Measurements from ENCODE around the gene EHBP1L1. TPM values are rescaled to one million over a fixed set of nuclear protein-coding genes. Genes with fewer than 3 reads are reported as not detected.
A peak's percentile ranks its signal among the peaks of the same experiment; 100 is the strongest.

The EHBP1L1 gene
- polyA plus RNA-seq, 1 donor from 2014 or later = 18.3 TPM

- Histone ChIP-seq H3K27ac (ENCODE audit: low read length) (peak within 1 kb of the TSS; percentile 73), H3K9me2 (ENCODE audit: insufficient read depth, low read length) (no peaks in the 10 kb centered on the region), H3K9ac (ENCODE audit: low read length) (peak within 1 kb of the TSS; percentile 91), H3K27me3 (ENCODE audit: insufficient read depth, low read depth, low read length) (peaks cover 7% of the 10 kb centered on the region), H3K4me3 (ENCODE audit: low read length) (peak within 1 kb of the TSS; percentile 82), H3K79me2 (replicated peaks; ENCODE audit: insufficient read depth, low read length) (peaks cover 51% of the 10 kb centered on the region), H3K4me2 (ENCODE audit: low read length) (peak within 1 kb of the TSS; percentile 96), H3K9me3 (ENCODE audit: low read length) (no peaks in the 10 kb centered on the region), H3K36me3 (ENCODE audit: insufficient read depth, low read length) (no peaks in the 10 kb centered on the region), H2AFZ (ENCODE audit: low read depth, low read length) (no peak within 1 kb of the TSS), H3F3A (ENCODE audit: insufficient read depth, low read length, poor library complexity, severe bottlenecking) (peaks cover 9% of the 10 kb centered on the region), H4K20me1 (ENCODE audit: insufficient read depth) (peaks cover 15% of the 10 kb centered on the region)
- TF ChIP-seq, protein P1, sequence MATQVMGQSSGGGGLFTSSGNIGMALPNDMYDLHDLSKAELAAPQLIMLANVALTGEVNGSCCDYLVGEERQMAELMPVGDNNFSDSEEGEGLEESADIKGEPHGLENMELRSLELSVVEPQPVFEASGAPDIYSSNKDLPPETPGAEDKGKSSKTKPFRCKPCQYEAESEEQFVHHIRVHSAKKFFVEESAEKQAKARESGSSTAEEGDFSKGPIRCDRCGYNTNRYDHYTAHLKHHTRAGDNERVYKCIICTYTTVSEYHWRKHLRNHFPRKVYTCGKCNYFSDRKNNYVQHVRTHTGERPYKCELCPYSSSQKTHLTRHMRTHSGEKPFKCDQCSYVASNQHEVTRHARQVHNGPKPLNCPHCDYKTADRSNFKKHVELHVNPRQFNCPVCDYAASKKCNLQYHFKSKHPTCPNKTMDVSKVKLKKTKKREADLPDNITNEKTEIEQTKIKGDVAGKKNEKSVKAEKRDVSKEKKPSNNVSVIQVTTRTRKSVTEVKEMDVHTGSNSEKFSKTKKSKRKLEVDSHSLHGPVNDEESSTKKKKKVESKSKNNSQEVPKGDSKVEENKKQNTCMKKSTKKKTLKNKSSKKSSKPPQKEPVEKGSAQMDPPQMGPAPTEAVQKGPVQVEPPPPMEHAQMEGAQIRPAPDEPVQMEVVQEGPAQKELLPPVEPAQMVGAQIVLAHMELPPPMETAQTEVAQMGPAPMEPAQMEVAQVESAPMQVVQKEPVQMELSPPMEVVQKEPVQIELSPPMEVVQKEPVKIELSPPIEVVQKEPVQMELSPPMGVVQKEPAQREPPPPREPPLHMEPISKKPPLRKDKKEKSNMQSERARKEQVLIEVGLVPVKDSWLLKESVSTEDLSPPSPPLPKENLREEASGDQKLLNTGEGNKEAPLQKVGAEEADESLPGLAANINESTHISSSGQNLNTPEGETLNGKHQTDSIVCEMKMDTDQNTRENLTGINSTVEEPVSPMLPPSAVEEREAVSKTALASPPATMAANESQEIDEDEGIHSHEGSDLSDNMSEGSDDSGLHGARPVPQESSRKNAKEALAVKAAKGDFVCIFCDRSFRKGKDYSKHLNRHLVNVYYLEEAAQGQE (IDR thresholded peaks at IDR 0.05; ENCODE audit: borderline replicate concordance) = peak; percentile 53
- TF ChIP-seq SMC3 (conservative IDR thresholded peaks at IDR 0.05; ENCODE audit: poor library complexity) (no peak), MXI1 (conservative IDR thresholded peaks at IDR 0.05; ENCODE audit: poor library complexity, severe bottlenecking) (peak; percentile 73), EP300 (conservative IDR thresholded peaks at IDR 0.05; ENCODE audit: poor library complexity, severe bottlenecking) (peak; percentile 47), RAD21 (conservative IDR thresholded peaks at IDR 0.05) (no peak), CTCF (IDR thresholded peaks at IDR 0.05; ENCODE audit: poor library complexity, severe bottlenecking) (no peak), POLR2AphosphoS5 (IDR thresholded peaks at IDR 0.05) (peak; percentile 74), EZH2 (IDR thresholded peaks at IDR 0.05; ENCODE audit: borderline replicate concordance, insufficient read depth, low read length, poor library complexity, severe bottlenecking) (no peak), TAF1 (IDR thresholded peaks at IDR 0.05; ENCODE audit: low read depth) (peak; percentile 60)
These were observed 3.3 kb upstream of the EHBP1L1 start, which contains the start of gene FAM89B for GRCh38 chr11:65572356-65573051. TSS of gene FAM89B (plus strand) at chr11:65572538. CDS start at chr11:65572670, 132 bp downstream.

DNA sequence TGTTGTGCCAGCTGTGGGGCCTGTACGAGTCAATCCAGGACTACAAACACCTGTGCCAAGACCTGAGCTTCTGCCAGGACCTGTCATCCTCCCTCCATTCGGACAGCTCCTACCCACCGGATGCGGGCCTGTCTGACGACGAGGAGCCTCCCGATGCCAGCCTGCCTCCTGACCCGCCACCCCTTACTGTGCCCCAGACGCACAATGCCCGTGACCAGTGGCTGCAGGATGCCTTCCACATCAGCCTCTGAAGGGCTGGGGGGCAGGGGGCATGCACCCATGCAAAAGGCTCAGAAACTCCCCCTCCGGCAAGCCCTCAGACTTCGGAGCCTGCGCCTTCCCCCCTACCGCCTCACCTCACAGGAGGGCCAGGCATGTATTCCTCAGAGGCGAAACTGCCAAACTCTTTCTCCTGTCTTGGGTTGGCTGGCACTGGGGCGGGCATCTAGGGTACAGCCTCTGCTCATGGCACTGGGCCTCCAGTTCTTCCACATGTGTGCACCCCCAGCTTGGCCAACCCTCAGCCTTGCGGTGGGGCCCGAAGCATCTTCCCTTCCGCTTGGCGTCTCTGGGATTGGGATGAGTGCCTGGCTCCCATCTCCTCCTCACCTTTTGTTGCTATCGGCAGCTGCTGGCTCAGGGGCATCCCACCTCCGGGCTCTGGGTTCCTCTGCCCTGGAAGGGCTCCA is 2.3 kb upstream of the EHBP1L1 start:
- peak overlapping the region; percentile 73 for H3K27ac ChIP-seq (ENCODE audit: low read length)
- H2AFZ ChIP-seq (ENCODE audit: low read depth, low read length) = no peak overlapping the region

More for the DNA sequence above, 2.3 kb upstream of the EHBP1L1 start:
- Histone ChIP-seq H3K9ac (ENCODE audit: low read length) (peak overlapping the region; percentile 91), H4K20me1 (ENCODE audit: insufficient read depth) (peaks cover 15% of the 10 kb centered on the region), H3K27me3 (ENCODE audit: insufficient read depth, low read depth, low read length) (peaks cover 7% of the 10 kb centered on the region), H3K36me3 (ENCODE audit: insufficient read depth, low read length) (no peaks in the 10 kb centered on the region), H3K79me2 (replicated peaks; ENCODE audit: insufficient read depth, low read length) (peaks cover 43% of the 10 kb centered on the region), H3K4me2 (ENCODE audit: low read length) (peak overlapping the region; percentile 88), H3F3A (ENCODE audit: insufficient read depth, low read length, poor library complexity, severe bottlenecking) (peaks cover 9% of the 10 kb centered on the region), H3K9me2 (ENCODE audit: insufficient read depth, low read length) (no peaks in the 10 kb centered on the region), H3K4me3 (ENCODE audit: low read length) (peak overlapping the region; percentile 82), H3K9me3 (ENCODE audit: low read length) (no peaks in the 10 kb centered on the region)
- TF ChIP-seq EP300 (conservative IDR thresholded peaks at IDR 0.05; ENCODE audit: poor library complexity, severe bottlenecking) (no peak), POLR2AphosphoS5 (IDR thresholded peaks at IDR 0.05) (no peak), SMC3 (conservative IDR thresholded peaks at IDR 0.05; ENCODE audit: poor library complexity) (no peak), MXI1 (conservative IDR thresholded peaks at IDR 0.05; ENCODE audit: poor library complexity, severe bottlenecking) (no peak), RAD21 (conservative IDR thresholded peaks at IDR 0.05) (no peak), EZH2 (IDR thresholded peaks at IDR 0.05; ENCODE audit: borderline replicate concordance, insufficient read depth, low read length, poor library complexity, severe bottlenecking) (no peak), TAF1 (IDR thresholded peaks at IDR 0.05; ENCODE audit: low read depth) (no peak), CTCF (IDR thresholded peaks at IDR 0.05; ENCODE audit: poor library complexity, severe bottlenecking) (no peak)
- TF ChIP-seq, protein P1 (IDR thresholded peaks at IDR 0.05; ENCODE audit: borderline replicate concordance) = no peak

All from neural cell (in vitro differentiated cells).